PC-9 (cell line): ENCODE data around the gene KCNH4.

Experiments used
- EZH2 ChIP-seq: fragments of 200-600 bp; sonication (generic); IDR thresholded peaks from 2 replicates; pipeline ENCODE4 v1.8.0; 2017; ENCODE audit warnings: antibody characterized with exemption, low read depth
- TF ChIP-seq, protein P1 (sequence below): fragments of 200-600 bp; sonication (generic); conservative IDR thresholded peaks from 2 replicates; pipeline ENCODE4 v1.6.1; 2017; ENCODE audit warnings: mixed run types, antibody characterized with exemption, mild to moderate bottlenecking, moderate library complexity

GRCh38 chr17:42181851-42182207 lies 887 bp upstream of the KCNH4 start:
- TF ChIP-seq, protein P1, sequence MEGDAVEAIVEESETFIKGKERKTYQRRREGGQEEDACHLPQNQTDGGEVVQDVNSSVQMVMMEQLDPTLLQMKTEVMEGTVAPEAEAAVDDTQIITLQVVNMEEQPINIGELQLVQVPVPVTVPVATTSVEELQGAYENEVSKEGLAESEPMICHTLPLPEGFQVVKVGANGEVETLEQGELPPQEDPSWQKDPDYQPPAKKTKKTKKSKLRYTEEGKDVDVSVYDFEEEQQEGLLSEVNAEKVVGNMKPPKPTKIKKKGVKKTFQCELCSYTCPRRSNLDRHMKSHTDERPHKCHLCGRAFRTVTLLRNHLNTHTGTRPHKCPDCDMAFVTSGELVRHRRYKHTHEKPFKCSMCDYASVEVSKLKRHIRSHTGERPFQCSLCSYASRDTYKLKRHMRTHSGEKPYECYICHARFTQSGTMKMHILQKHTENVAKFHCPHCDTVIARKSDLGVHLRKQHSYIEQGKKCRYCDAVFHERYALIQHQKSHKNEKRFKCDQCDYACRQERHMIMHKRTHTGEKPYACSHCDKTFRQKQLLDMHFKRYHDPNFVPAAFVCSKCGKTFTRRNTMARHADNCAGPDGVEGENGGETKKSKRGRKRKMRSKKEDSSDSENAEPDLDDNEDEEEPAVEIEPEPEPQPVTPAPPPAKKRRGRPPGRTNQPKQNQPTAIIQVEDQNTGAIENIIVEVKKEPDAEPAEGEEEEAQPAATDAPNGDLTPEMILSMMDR, result no peak
- TF ChIP-seq EZH2, result no peak
